K562 (cell line): ENCODE data around the gene CLIC1. TPM values are rescaled to one million over a fixed set of nuclear protein-coding genes. Genes with fewer than 3 reads are reported as not detected.

Experiments used
- ARHGAP35 ChIP-seq: fragments of 450-650 bp; IDR thresholded peaks from 2 replicates; pipeline ENCODE4 v1.6.1; 2018; ENCODE audit not compliant: partially characterized antibody
- CBFB ChIP-seq: sonication (generic); formaldehyde crosslinking; IDR thresholded peaks from 2 replicates; pipeline ENCODE4 v1.4.0; 2020; ENCODE audit warnings: mild to moderate bottlenecking, missing genetic modification reagents
- CBX1 ChIP-seq: sonication (generic); IDR thresholded peaks from 2 replicates; pipeline ENCODE4 v1.6.1; 2016; ENCODE audit warnings: antibody characterized with exemption, low read depth, mild to moderate bottlenecking
- CEBPG ChIP-seq, 3 experiments: fragments of 200-800 bp in 1 of 3; sonication (Bioruptor generic) in 1 of 3; sonication (generic) in 1 of 3; formaldehyde crosslinking in 1 of 3; IDR thresholded peaks in 2 of 3; conservative IDR thresholded peaks in 1 of 3; 2 replicates each; pipeline versions ENCODE4 v1.6.1 to v1.8.0; 2016 to 2022; ENCODE audit warnings: missing compliant biosample characterization in 2 of 3, missing genetic modification characterization in 2 of 3, mild to moderate bottlenecking in 1 of 3, missing genetic modification reagents in 1 of 3
- CREB5 ChIP-seq: fragments of 250-450 bp; sonication (Bioruptor Pico); IDR thresholded peaks from 2 replicates; pipeline ENCODE4 v1.5.0; 2020; ENCODE audit warnings: mild to moderate bottlenecking
- ELK3 ChIP-seq: fragments of 450-650 bp; formaldehyde crosslinking; IDR thresholded peaks from 2 replicates; pipeline ENCODE4 v1.4.0; 2020; ENCODE audit warnings: mild to moderate bottlenecking
- ETV5 ChIP-seq: sonication (generic); formaldehyde crosslinking; IDR thresholded peaks from 2 replicates; pipeline ENCODE4 v1.4.0; 2020; ENCODE audit warnings: low read depth, mild to moderate bottlenecking, missing genetic modification reagents
- FOXM1 ChIP-seq, 2 experiments: fragments of 450-650 bp in 1 of 2; sonication (generic) in 1 of 2; formaldehyde crosslinking in 1 of 2; IDR thresholded peaks; 2 replicates each; pipeline versions ENCODE4 v1.6.1 to v1.9.0; 2017 to 2022; ENCODE audit warnings: low read depth in 2 of 2, mild to moderate bottlenecking in 2 of 2, missing genetic modification reagents in 1 of 2, moderate library complexity in 1 of 2
- GTF2B ChIP-seq: IDR thresholded peaks from 2 replicates; pipeline ENCODE4 v1.6.1; 2011; ENCODE audit not compliant: insufficient read length; ENCODE audit errors: extremely low read depth
- HCFC1 ChIP-seq: IDR thresholded peaks from 2 replicates; pipeline ENCODE4 v1.6.1; 2012; ENCODE audit warnings: low read depth, low read length, improper control_type of control experiment
- LARP7 ChIP-seq: fragments of 450-650 bp; IDR thresholded peaks from 2 replicates; pipeline ENCODE4 v1.6.1; 2016
- NFIC ChIP-seq: fragments of 450-650 bp; IDR thresholded peaks from 2 replicates; pipeline ENCODE4 v1.6.1; 2017; ENCODE audit warnings: mild to moderate bottlenecking, inconsistent platforms
- NR0B1 ChIP-seq: fragments of 450-650 bp; IDR thresholded peaks from one replicate; pipeline ENCODE4 v1.6.1; 2018; ENCODE audit warnings: mild to moderate bottlenecking, moderate library complexity; ENCODE audit not compliant: partially characterized antibody
- SRF ChIP-seq, 2 experiments: fragments of 250-450, 450-650 bp in 1 of 2; sonication (Bioruptor Pico) in 1 of 2; sonication (generic) in 1 of 2; formaldehyde crosslinking; IDR thresholded peaks; 2 replicates each; pipeline versions ENCODE4 v1.5.0 to v1.5.1; 2020 to 2022; ENCODE audit warnings: mild to moderate bottlenecking in 1 of 2, missing genetic modification reagents in 1 of 2
- TSC22D4 ChIP-seq: fragments of 450-650 bp; IDR thresholded peaks from 2 replicates; pipeline ENCODE4 v1.6.1; 2016; ENCODE audit warnings: missing genetic modification characterization, missing biosample characterization, control low read depth
- YY1 ChIP-seq, 3 experiments: IDR thresholded peaks; 2 replicates each; pipeline ENCODE4 v1.6.1; 2011; ENCODE audit warnings: low read length in 2 of 3, mild to moderate bottlenecking in 2 of 3, moderate library complexity in 2 of 3, borderline replicate concordance in 1 of 3, control low read depth in 1 of 3, low read depth in 1 of 3; ENCODE audit not compliant: insufficient read depth in 3 of 3, insufficient replicate concordance in 2 of 3, control insufficient read depth in 1 of 3, insufficient read length in 1 of 3; ENCODE audit errors: extremely low read depth in 1 of 3
- ZBTB26 ChIP-seq: fragments of 450-650 bp; formaldehyde crosslinking; IDR thresholded peaks from 2 replicates; pipeline ENCODE4 v1.4.0; 2022; ENCODE audit warnings: missing genetic modification characterization
- ZFP36 ChIP-seq: fragments of 150-350 bp; IDR thresholded peaks from 2 replicates; pipeline ENCODE4 v1.6.1; 2018; ENCODE audit warnings: low read length, low read depth; ENCODE audit not compliant: partially characterized antibody
- ZNF232 ChIP-seq: sonication (generic); formaldehyde crosslinking; IDR thresholded peaks from 2 replicates; pipeline ENCODE4 v1.8.0; 2022; ENCODE audit warnings: mild to moderate bottlenecking, missing genetic modification reagents
- ZNF263 ChIP-seq: sonication (generic); formaldehyde crosslinking; IDR thresholded peaks from 2 replicates; pipeline ENCODE4 v1.8.0; 2022; ENCODE audit warnings: mild to moderate bottlenecking, missing genetic modification reagents, borderline replicate concordance
- polyA plus RNA-seq, 8 experiments: library from polyadenylated mRNA; depleted of rRNA in 4 of 8; stranded (reverse) in 5 of 8; unstranded in 3 of 8; fragments of >200 nt; fragmentation: Nextera tagmentation in 2 of 8; fragmentation: Illumina TruSeq in 1 of 8; extraction: Ambion mirVana in 2 of 8; extraction: Trizol in 1 of 8; gene quantifications; 2 replicates each; pipeline versions ENCODE4 v1.2.1 to v1.2.3, GENCODE V29; 2011 to 2014; ENCODE audit warnings: inconsistent platforms in 1 of 8, missing spikeins in 1 of 8
- total RNA-seq, 7 experiments: library from RNA; depleted of rRNA in 6 of 7; stranded (reverse); fragments of >200 nt in 6 of 7; fragmentation: Illumina TruSeq in 2 of 7; extraction: Trizol in 2 of 7; gene quantifications; 2 replicates each; pipeline versions ENCODE4 v1.2.1 to v1.2.3, GENCODE V29; 2011 to 2021; ENCODE audit warnings: low replicate concordance in 1 of 7

CLIC1 gene
- total and polyA plus RNA-seq, 9 of the 15 experiments (the other 6 are each of a cell fraction or from before 2014, with no cell fraction given): 1,267 to 2,419 (median 1,808) TPM

- TF ChIP-seq SRF (CRISPR knock-in tag; IDR thresholded peaks at IDR 0.05) (no peak), CEBPG (CRISPR knock-in tag; IDR thresholded peaks at IDR 0.05) (no peak), CEBPG (tag; conservative IDR thresholded peaks at IDR 0.05 in 1 of 2, IDR thresholded peaks at IDR 0.05 in 1 of 2) (peak in 1 of 2 experiments; percentile 82; a peak in 2 of 4 replicates), CBX1 (no peak), NFIC (no peak), ZFP36 (no peak), LARP7 (no peak), GTF2B (no peak), CBFB (CRISPR knock-in tag) (no peak), FOXM1 (IDR thresholded peaks at IDR 0.05; ENCODE audit: low read depth) (no peak), FOXM1 (CRISPR knock-in tag; IDR thresholded peaks at IDR 0.05; ENCODE audit: low read depth) (0 out of 2 replicates have a peak, but pooled peaks have one; percentile 6), TSC22D4 (tag) (no peak), ELK3 (peak; percentile 68; the same call in 1 of the 2 replicates), ETV5 (CRISPR knock-in tag) (no peak), NR0B1 (no peak), ZNF263 (no peak), HCFC1 (no peak), ZBTB26 (CRISPR knock-in tag) (peak; percentile 87), YY1 (IDR thresholded peaks at IDR 0.05; ENCODE audit: borderline replicate concordance in 1 of 3, control insufficient read depth in 1 of 3, extremely low read depth in 1 of 3, insufficient read depth in 3 of 3, insufficient read length in 1 of 3, insufficient replicate concordance in 2 of 3, low read depth in 1 of 3, low read length in 2 of 3) (no peak), CREB5 (CRISPR knock-in tag) (peak; percentile 39; the same call in 1 of the 2 replicates), ZNF232 (CRISPR knock-in tag) (no peak), ARHGAP35 (no peak)
Observed at GRCh38 chr6:31725502-31726350, 10.6 kb downstream of the CLIC1 start (continued).
